ENCODE measurements around the gene TPCN2.
A peak's percentile ranks its signal among the peaks of the same experiment; 100 is the strongest.

The TPCN2 gene

DNA sequence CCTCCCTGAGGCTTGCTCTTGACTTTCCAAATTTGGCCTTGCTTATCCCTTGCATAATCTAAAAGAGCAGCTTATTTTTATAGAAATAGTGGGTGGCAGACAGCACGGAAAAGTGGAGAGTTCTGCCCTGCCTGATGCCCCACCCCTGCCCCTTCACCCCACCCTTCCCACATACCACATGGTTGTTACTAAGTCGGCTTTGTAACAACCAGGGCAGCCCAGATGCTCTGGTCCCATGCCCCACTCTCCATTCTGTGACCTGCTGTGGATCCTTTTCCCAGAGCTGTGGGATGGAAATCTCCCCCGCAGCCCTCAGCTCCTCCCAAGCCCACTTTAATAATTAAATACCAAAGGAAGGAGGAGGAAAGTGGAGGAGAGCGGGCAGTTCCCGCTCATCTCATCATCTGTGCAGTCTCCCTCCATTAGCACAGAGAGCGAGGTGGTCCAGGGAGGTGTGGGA lies 46.6 kb upstream of the TPCN2 start:
- no peak overlapping the region for H3K4me3 ChIP-seq
- peak overlapping the region; percentile 87 to 88 for H3K27ac ChIP-seq
- TF ChIP-seq, protein P1, sequence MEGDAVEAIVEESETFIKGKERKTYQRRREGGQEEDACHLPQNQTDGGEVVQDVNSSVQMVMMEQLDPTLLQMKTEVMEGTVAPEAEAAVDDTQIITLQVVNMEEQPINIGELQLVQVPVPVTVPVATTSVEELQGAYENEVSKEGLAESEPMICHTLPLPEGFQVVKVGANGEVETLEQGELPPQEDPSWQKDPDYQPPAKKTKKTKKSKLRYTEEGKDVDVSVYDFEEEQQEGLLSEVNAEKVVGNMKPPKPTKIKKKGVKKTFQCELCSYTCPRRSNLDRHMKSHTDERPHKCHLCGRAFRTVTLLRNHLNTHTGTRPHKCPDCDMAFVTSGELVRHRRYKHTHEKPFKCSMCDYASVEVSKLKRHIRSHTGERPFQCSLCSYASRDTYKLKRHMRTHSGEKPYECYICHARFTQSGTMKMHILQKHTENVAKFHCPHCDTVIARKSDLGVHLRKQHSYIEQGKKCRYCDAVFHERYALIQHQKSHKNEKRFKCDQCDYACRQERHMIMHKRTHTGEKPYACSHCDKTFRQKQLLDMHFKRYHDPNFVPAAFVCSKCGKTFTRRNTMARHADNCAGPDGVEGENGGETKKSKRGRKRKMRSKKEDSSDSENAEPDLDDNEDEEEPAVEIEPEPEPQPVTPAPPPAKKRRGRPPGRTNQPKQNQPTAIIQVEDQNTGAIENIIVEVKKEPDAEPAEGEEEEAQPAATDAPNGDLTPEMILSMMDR (IDR thresholded peaks at IDR 0.05), result no peak
- DNase-seq (ENCODE audit: low spot score), result peak; percentile 74

DNA sequence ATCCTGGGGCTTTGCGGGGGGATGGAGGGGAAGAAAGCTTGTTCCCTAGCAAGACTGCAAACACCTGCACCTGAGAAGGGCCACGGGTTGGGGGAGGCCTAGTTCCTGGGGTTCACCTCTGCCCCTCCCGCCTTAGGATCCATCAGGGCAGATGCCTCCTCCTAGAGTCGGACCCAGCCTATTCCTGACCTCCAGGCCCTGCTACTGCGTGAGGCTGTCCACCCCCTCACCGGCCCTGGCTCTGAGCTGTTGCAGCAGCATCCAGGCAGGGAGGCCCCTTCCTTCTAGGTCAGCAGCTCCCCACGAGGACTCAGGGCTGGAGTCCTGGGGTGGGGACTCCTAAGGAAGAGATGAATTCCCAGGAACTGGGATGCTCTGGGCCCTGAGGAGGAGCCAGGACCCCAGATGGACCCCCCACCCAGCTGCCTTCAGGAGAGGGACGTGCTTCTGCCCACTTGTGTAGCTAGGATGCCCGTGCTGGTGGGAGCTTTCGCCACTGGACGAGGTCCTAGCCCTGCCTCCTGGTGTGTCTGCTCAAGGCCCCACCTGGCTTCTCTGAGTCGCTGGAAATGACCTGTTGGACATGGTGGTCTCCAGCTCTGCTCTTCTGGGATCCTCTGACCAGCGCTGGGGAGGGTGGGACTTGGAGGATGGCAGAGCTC lies 46.0 kb upstream of the TPCN2 start:
- peak overlapping the region; percentile 87 to 88 for H3K27ac ChIP-seq
- DNase-seq (ENCODE audit: low spot score), result no peak
- no peak overlapping the region for H3K4me3 ChIP-seq
- TF ChIP-seq, protein P1 (IDR thresholded peaks at IDR 0.05), result no peak

DNA sequence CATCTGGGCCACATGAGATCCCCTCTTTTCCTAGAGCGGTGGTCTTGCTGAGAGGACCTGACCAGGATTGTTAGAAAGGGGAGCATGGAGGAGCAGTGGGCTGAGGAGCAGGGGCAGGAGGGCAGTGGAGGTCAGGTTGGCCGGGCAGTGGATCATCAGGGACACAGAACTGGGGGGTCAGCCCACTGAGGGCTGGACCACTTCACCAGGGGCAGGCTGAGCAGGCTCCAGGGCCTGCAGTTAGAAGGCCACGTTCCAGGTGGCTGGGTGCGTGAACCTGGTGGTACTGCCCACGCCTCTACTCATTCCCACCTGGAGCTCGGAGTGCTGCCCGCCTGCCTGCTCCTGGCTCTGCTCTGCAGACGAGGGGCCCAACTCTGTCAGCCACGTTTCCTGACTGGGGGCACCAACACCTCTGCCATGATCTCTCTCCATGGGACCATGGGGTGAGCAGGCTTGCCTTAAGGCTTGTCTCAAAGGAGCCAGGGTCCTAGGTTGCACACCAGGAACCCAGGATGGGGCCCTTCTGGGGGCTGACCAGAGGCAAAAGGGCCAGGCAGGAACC lies 45.3 kb upstream of the TPCN2 start:
- Histone ChIP-seq H3K27ac (peak overlapping the region; percentile 87 to 88), H3K4me3 (no peak overlapping the region)
- TF ChIP-seq, protein P1 (IDR thresholded peaks at IDR 0.05), result no peak
- DNase-seq (ENCODE audit: low spot score), result peak; percentile 71

DNA sequence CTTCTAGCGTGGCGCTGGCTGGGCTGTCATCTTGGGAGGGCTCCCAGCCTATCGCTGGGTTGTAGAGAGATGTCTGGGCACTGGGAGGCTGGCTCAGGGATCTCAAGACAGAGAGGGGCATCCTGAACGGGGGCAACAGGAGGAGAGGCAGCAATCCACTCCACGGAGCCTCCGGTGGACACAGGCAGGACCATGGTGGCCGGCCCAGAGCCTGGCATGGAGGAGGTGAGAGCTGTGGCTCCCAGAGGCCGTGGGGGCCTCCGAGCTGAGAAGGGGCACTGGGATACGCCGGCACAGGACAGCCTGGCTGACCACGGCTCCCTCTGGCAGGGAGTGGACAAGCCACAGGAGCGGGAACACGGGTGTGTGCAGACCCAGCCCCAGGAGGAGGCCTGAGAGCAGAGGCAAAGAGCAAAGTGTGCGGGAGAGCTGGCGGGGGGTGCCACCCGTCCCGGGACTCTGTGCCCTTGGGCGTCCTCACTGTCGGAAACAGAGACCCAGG lies 44.8 kb upstream of the TPCN2 start:
- Histone ChIP-seq H3K4me3 (no peak overlapping the region), H3K27ac (peak overlapping the region; percentile 87 to 88)
- TF ChIP-seq, protein P1 (IDR thresholded peaks at IDR 0.05), result no peak
- DNase-seq (ENCODE audit: low spot score), result peak; percentile 66

DNA sequence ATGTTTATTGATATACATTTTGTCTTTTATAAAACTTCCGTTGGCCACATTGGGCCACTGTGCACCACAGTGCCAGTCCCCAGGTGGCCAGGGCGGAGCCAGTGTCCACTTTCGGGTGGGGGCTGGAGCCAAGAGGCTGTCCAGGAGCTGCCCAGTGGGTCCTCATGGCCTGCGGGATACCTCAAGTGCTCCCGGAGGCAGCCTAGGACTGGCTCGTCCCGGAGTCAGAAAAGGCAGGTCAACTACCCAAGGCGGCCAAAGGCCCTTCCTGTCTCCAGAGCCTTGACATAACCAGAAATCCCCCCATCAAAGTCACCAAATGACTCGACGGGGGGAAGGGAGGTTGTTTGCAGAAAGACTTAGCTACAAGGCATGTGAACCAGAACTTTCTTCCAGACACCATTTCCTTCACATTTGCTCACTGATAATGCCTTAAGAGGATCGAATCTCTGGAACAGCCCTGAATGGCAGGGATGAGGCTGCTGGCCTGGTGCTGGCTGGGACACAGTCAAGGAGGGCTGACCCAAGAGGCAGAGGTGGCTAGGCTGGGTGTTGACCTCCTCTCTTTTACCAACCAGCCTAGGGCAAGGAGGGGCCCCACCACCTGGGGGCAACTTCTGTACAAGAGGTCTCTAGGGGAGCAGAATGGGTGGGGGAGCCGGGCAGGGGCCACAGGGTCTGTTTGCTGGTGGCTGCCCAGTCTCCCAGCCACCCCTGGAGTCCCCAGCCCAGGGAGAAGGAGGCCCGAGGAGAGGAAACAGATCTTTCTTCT lies 44.1 kb upstream of the TPCN2 start:
- peak; percentile 50 for DNase-seq (ENCODE audit: low spot score)
- TF ChIP-seq, protein P1 (IDR thresholded peaks at IDR 0.05), result no peak
- peak overlapping the region; percentile 30 to 88 for H3K27ac ChIP-seq
- H3K4me3 ChIP-seq, result no peak overlapping the region

DNA sequence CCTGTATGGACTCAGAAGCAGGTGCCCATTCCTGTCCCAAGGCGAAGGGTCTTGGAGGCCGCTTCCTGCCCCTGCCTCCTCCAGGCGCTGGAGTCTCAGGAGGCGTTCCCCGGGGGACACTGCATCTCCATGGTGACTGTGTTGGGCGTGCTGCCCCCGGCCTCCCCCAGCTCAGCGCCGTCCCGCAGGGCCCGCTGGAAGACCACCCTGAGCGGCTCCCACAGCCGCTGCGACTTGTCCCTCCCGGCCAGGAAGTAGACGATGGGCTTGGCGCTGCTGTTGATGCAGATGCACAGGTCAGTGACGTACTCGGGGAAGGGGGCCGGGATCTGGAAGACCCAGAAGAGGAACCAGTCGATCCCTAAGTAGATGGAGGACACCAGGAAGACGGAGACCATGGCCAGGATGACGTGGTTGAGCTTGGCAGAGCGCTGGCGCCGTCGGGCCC lies 43.5 kb upstream of the TPCN2 start:
- Histone ChIP-seq H3K27ac (peak overlapping the region; percentile 30 to 88), H3K4me3 (no peak overlapping the region)
- DNase-seq (ENCODE audit: low spot score), result peak; percentile 61
- TF ChIP-seq, protein P1 (IDR thresholded peaks at IDR 0.05), result no peak

All from coronary artery (tissue), 2 donors.